HG03460 (cell line): ENCODE results near the gene EBLN2.

ENCODE experiments used
- ATAC-seq: cut with Tn5 transposase; IDR thresholded peaks from one replicate; pipeline ENCODE4 v1.9.1; 2021; ENCODE audit not compliant: unreplicated experiment

The EBLN2 gene

GRCh38 chr3:73107215-73107614, 45.8 kb downstream of the EBLN2 start:
- no peak for ATAC-seq

GRCh38 chr3:73107676-73108187, 46.3 kb downstream of the EBLN2 start:
- no peak for ATAC-seq

- ATAC-seq, result no peak
Observed at GRCh38 chr3:73108750-73109149, 47.3 kb downstream of the EBLN2 start.

- ATAC-seq, result no peak
Observed at GRCh38 chr3:73110530-73110929, 49.1 kb downstream of the EBLN2 start.
